Right lobe of liver (tissue), 6 donors: ENCODE results near the gene TAS2R19. TPM values are rescaled to one million over a fixed set of nuclear protein-coding genes. Genes with fewer than 3 reads are reported as not detected.

Source experiments
- ATAC-seq, 4 donors: fragments of 200-7000 bp; cut with Tn5 transposase; one replicate each; pipeline ENCODE4 v1.9.1; 2020; ENCODE audit warnings: mild to moderate bottlenecking in 4 of 4, moderate library complexity in 4 of 4
- DNase-seq, 3 donors: peaks; one replicate each; pipeline ENCODE4 v3.0.0-alpha.2; 2020
- H3K27ac ChIP-seq, 3 donors: fragments of 200-600 bp; one replicate each; pipeline ENCODE4 v1.8.0; 2022
- H3K27me3 ChIP-seq, 2 donors: fragments of 200-600 bp; one replicate each; pipeline ENCODE4 v1.8.0; 2022
- H3K36me3 ChIP-seq, 4 donors: fragments of 200-600 bp; sonication (generic) in 1 of 4; one replicate each; pipeline versions ENCODE4 v1.5.1 to v1.8.0; 2017 to 2022; ENCODE audit warnings: control low read depth in 1 of 4
- H3K4me1 ChIP-seq, 4 donors: fragments of 200-600 bp; sonication (generic) in 1 of 4; one replicate each; pipeline versions ENCODE4 v1.5.1 to v1.8.0; 2017 to 2022; ENCODE audit warnings: control low read depth in 1 of 4
- H3K4me3 ChIP-seq, 3 donors: fragments of 200-600 bp; one replicate each; pipeline ENCODE4 v1.8.0; 2022
- H3K9me3 ChIP-seq, 4 donors: fragments of 200-600 bp; sonication (generic) in 1 of 4; one replicate each; pipeline versions ENCODE4 v1.5.1 to v1.8.0; 2017 to 2022; ENCODE audit warnings: control low read depth in 1 of 4
- CTCF ChIP-seq, 4 donors: fragments of 200-600 bp in 3 of 4; fragments of 450-650 bp in 1 of 4; IDR thresholded peaks; one replicate each; pipeline versions ENCODE4 v1.5.1 to v1.8.0; 2016 to 2022; ENCODE audit warnings: antibody characterized with exemption in 4 of 4, mild to moderate bottlenecking in 2 of 4
- POLR2A ChIP-seq: fragments of 450-650 bp; IDR thresholded peaks from one replicate; pipeline ENCODE4 v1.6.1; 2017; ENCODE audit warnings: antibody characterized with exemption, mild to moderate bottlenecking
- WGBS: methylation state at CpG from one replicate; pipeline ENCODE4 v1.1.6; 2018; ENCODE audit warnings: low coverage, low lambda C conversion rate; ENCODE audit not compliant: insufficient coverage; ENCODE audit errors: missing lambda C conversion rate; 5-methylcytosine and 5-hydroxymethylcytosine counted together
- intact Hi-C, 2 donors: fragments of 100-400 bp; cut with DNase I; formaldehyde crosslinking; loops; one replicate each; pipeline versions ENCODE4 v1.11.2 to v1.14.1; 2022
- total RNA-seq, 6 experiments: library from RNA; depleted of rRNA in 2 of 6; stranded (reverse); fragments of >200 nt in 2 of 6; fragmentation: NEBNext Ultra II Directional in 3 of 6; extraction: Animal tissue kit (Norgen Biotek cat#: 25700) in 3 of 6; gene quantifications; one replicate each; pipeline versions ENCODE4 v1.1.0 to v1.2.4, GENCODE V29; 2016 to 2023
- donor health status: DM: no; HTN: yes; CAD: no.
- donor health status: DM: no; HTN: no; CAD: no.
- donor health status: DM: no; HTN: no; CAD: no.
- donor health status: DM: no; HTN: yes; CAD: no.
- donor health status: DM: no; HTN: yes; CAD: no.

Gene TAS2R19
- total RNA-seq, 6 experiments from 2014 or later: 1.1 to 3.8 (median 1.8) TPM

- DNase-seq (no peak), ATAC-seq (no peak)
- Histone ChIP-seq H3K4me1 (no peaks in the 10 kb centered on the region), H3K4me3 (no peak within 1 kb of the TSS), H3K9me3 (no peaks in the 10 kb centered on the region), H3K27ac (no peak within 1 kb of the TSS), H3K36me3 (no peaks in the 10 kb centered on the region), H3K27me3 (no peaks in the 10 kb centered on the region)
- intact Hi-C loops: no loop called here
- TF ChIP-seq POLR2A (no peak), CTCF (IDR thresholded peaks at IDR 0.05) (no peak)
Measured at GRCh38 chr12:10998204-10998603, 24.2 kb downstream of the TAS2R19 start, which contains the start of gene TAS2R20. TSS of gene TAS2R20 (minus strand) at chr12:10998304. CDS start at chr12:10997875, 429 bp downstream.

- intact Hi-C loops: no loop called here
- 90% methylated on average over 3 of the region's 3 CpGs for WGBS
Measured at GRCh38 chr12:10994307-10994706, 28.1 kb downstream of the TAS2R19 start.

GRCh38 chr12:10989107-10989506 lies 33.3 kb downstream of the TAS2R19 start:
- no peaks in the 10 kb centered on the region for H3K27me3 ChIP-seq
- WGBS: 100% methylated on average over 2 of the region's 2 CpGs

More at GRCh38 chr12:10994307-10994706, 28.1 kb downstream of the TAS2R19 start:
- DNase-seq (no peak), ATAC-seq (no peak)
- Histone ChIP-seq H3K36me3 (no peaks in the 10 kb centered on the region), H3K27ac (no peak overlapping the region), H3K4me1 (no peaks in the 10 kb centered on the region), H3K9me3 (peaks cover 0 to 3% (median 0%) of the 10 kb centered on the region in 4 donors), H3K27me3 (no peaks in the 10 kb centered on the region), H3K4me3 (no peak overlapping the region)
- no peak for TF ChIP-seq POLR2A
- TF ChIP-seq CTCF (IDR thresholded peaks at IDR 0.05): no peak

GRCh38 chr12:10986812-10987211 lies 35.6 kb downstream of the TAS2R19 start, which contains the start of gene TAS2R50:
TSS of gene TAS2R50 (minus strand) at chr12:10986912. CDS start at chr12:10986860, 52 bp downstream.
- no peaks in the 10 kb centered on the region for H3K36me3 ChIP-seq
- H3K4me1 ChIP-seq: no peaks in the 10 kb centered on the region
- no peak for DNase-seq
- no peak within 1 kb of the TSS for H3K4me3 ChIP-seq
- no peak for ATAC-seq
- no peak within 1 kb of the TSS for H3K27ac ChIP-seq
- intact Hi-C loops: no loop called here
- H3K27me3 ChIP-seq: no peaks in the 10 kb centered on the region
- TF ChIP-seq CTCF (IDR thresholded peaks at IDR 0.05) (no peak), POLR2A (no peak)
- 50% methylated on average over 2 of the region's 2 CpGs for WGBS
- peaks cover 0 to 3% (median 0%) of the 10 kb centered on the region in 4 donors for H3K9me3 ChIP-seq

More at GRCh38 chr12:10989107-10989506, 33.3 kb downstream of the TAS2R19 start:
- ATAC-seq (no peak), DNase-seq (no peak)
- Histone ChIP-seq H3K36me3 (no peaks in the 10 kb centered on the region), H3K4me3 (no peak overlapping the region), H3K27ac (no peak overlapping the region), H3K4me1 (no peaks in the 10 kb centered on the region), H3K9me3 (peaks cover 0 to 3% (median 0%) of the 10 kb centered on the region in 4 donors)
- intact Hi-C loops: no loop called here
- TF ChIP-seq POLR2A (no peak), CTCF (IDR thresholded peaks at IDR 0.05) (no peak)

GRCh38 chr12:10982244-10982643 lies 40.2 kb downstream of the TAS2R19 start:
- intact Hi-C loops: no loop called here
- H3K4me1 ChIP-seq: no peaks in the 10 kb centered on the region
- H3K4me3 ChIP-seq: no peak overlapping the region
- no peaks in the 10 kb centered on the region for H3K36me3 ChIP-seq
- H3K9me3 ChIP-seq: no peaks in the 10 kb centered on the region
- H3K27me3 ChIP-seq: no peaks in the 10 kb centered on the region
- TF ChIP-seq POLR2A (no peak), CTCF (IDR thresholded peaks at IDR 0.05) (no peak)
- H3K27ac ChIP-seq: no peak overlapping the region
- WGBS: 92% methylated on average over 5 of the region's 5 CpGs
- ATAC-seq: no peak
- no peak for DNase-seq
